ENCODE results near the gene TMEM74B. TPM values are rescaled to one million over a fixed set of nuclear protein-coding genes. Genes with fewer than 3 reads are reported as not detected.
"Not testable (repeated sequence)": the region's sequence is repeated elsewhere in the genome, so short reads cannot be mapped to it uniquely, and the experiment has no call there.

Gene TMEM74B
- total RNA-seq, 2 donors from 2014 or later: 3.1 to 4.3 TPM

GRCh38 chr20:1225783-1226654, 41.2 kb upstream of the TMEM74B start, which contains the start of gene RAD21L1:
Gene RAD21L1, plus strand, starts transcription at chr20:1226044. Its CDS starts 2,410 bp downstream, at chr20:1228454.
- DNase-seq: peak; percentile 99
- Mint-ChIP-seq H3K4me1 (peaks cover 3% of the 10 kb centered on the region), H3K27ac (no peak within 1 kb of the TSS), H3K27me3 (ENCODE audit: insufficient read depth) (peaks cover 65% of the 10 kb centered on the region), H3K9me3 (peaks cover under 1% of the 10 kb centered on the region), H3K4me3 (peak within 1 kb of the TSS; percentile 70), H3K36me3 (ENCODE audit: low read depth) (no peaks in the 10 kb centered on the region)
- H3K4me1 ChIP-seq (ENCODE audit: control insufficient read depth, insufficient read depth, low read length): no peaks in the 10 kb centered on the region
- H3K9me3 ChIP-seq (ENCODE audit: control insufficient read depth, low read length): no peaks in the 10 kb centered on the region
- peak within 1 kb of the TSS; percentile 79 for H3K4me3 ChIP-seq (ENCODE audit: low read length)
- H3K36me3 ChIP-seq (ENCODE audit: control insufficient read depth, insufficient read depth, low read length): no peaks in the 10 kb centered on the region
- WGBS, 2 experiments (ENCODE audit: insufficient coverage in 1 of 2, insufficient read length in 1 of 2): 0 to 1% methylated on average over 21 to 83 of the region's 88 CpGs
- peaks cover 54% of the 10 kb centered on the region for H3K27me3 ChIP-seq (ENCODE audit: control insufficient read depth, insufficient read depth, low read length, poor library complexity, severe bottlenecking)
- peak within 1 kb of the TSS; percentile 44 for H3K9ac ChIP-seq (ENCODE audit: extremely low read depth, low read length, poor library complexity, severe bottlenecking)
- no peak within 1 kb of the TSS for H3K27ac ChIP-seq (ENCODE audit: low read depth, low read length)
- TF ChIP-seq, protein P1, sequence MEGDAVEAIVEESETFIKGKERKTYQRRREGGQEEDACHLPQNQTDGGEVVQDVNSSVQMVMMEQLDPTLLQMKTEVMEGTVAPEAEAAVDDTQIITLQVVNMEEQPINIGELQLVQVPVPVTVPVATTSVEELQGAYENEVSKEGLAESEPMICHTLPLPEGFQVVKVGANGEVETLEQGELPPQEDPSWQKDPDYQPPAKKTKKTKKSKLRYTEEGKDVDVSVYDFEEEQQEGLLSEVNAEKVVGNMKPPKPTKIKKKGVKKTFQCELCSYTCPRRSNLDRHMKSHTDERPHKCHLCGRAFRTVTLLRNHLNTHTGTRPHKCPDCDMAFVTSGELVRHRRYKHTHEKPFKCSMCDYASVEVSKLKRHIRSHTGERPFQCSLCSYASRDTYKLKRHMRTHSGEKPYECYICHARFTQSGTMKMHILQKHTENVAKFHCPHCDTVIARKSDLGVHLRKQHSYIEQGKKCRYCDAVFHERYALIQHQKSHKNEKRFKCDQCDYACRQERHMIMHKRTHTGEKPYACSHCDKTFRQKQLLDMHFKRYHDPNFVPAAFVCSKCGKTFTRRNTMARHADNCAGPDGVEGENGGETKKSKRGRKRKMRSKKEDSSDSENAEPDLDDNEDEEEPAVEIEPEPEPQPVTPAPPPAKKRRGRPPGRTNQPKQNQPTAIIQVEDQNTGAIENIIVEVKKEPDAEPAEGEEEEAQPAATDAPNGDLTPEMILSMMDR (conservative IDR thresholded peaks at IDR 0.05): no peak

DNA sequence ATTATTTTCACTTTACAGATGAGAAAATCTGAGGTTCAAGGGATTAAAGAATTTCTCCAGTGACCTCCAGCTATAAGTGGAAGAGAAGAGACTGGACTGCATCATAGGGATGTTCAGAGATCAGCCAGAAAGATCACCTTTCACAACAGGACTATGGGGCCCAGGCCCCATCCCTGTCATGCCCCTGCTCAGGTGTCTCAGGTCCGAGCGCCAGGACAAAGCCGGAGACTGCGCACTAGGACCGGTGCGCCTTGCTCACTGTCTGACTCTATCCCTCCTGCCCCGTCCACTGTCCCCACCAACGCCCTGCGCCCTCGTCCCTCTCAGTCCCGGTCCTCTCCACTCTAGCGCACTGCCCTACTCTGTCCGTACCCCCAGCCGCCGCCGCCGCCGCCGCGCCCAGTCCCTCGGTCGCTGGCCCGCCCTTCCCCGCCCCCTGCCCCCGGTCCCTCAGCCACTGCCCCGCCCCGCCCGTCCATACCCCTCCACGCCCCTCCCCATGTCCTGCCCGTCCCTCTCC, 40.5 kb upstream of the TMEM74B start:
- 0 to 1% methylated on average over 6 to 21 of the region's 30 CpGs for WGBS, 2 experiments (ENCODE audit: insufficient coverage in 1 of 2, insufficient read length in 1 of 2)
- peak overlapping the region; percentile 70 for H3K4me3 Mint-ChIP-seq
- H3K4me1 Mint-ChIP-seq: peaks cover 3% of the 10 kb centered on the region
- no peaks in the 10 kb centered on the region for H3K36me3 ChIP-seq (ENCODE audit: control insufficient read depth, insufficient read depth, low read length)
- no peaks in the 10 kb centered on the region for H3K4me1 ChIP-seq (ENCODE audit: control insufficient read depth, insufficient read depth, low read length)
- peaks cover 5% of the 10 kb centered on the region for H3K9me3 Mint-ChIP-seq
- no peak overlapping the region for H3K9ac ChIP-seq (ENCODE audit: extremely low read depth, low read length, poor library complexity, severe bottlenecking)
- H3K4me3 ChIP-seq (ENCODE audit: low read length): peak overlapping the region; percentile 79
- TF ChIP-seq, protein P1 (conservative IDR thresholded peaks at IDR 0.05): no peak
- no peak for DNase-seq
- no peak overlapping the region for H3K27ac Mint-ChIP-seq
- peaks cover 65% of the 10 kb centered on the region for H3K27me3 Mint-ChIP-seq (ENCODE audit: insufficient read depth)
- no peaks in the 10 kb centered on the region for H3K36me3 Mint-ChIP-seq (ENCODE audit: low read depth)
- H3K27me3 ChIP-seq (ENCODE audit: control insufficient read depth, insufficient read depth, low read length, poor library complexity, severe bottlenecking): peaks cover 49% of the 10 kb centered on the region
- no peaks in the 10 kb centered on the region for H3K9me3 ChIP-seq (ENCODE audit: control insufficient read depth, low read length)
- H3K27ac ChIP-seq (ENCODE audit: low read depth, low read length): no peak overlapping the region

- peaks cover 3% of the 10 kb centered on the region for H3K4me1 Mint-ChIP-seq
- no peak overlapping the region for H3K4me3 Mint-ChIP-seq
- H3K27me3 Mint-ChIP-seq (ENCODE audit: insufficient read depth): peaks cover 65% of the 10 kb centered on the region
- Histone ChIP-seq H3K9ac (ENCODE audit: extremely low read depth, low read length, poor library complexity, severe bottlenecking) (no peak overlapping the region), H3K27me3 (ENCODE audit: control insufficient read depth, insufficient read depth, low read length, poor library complexity, severe bottlenecking) (peaks cover 39% of the 10 kb centered on the region), H3K9me3 (ENCODE audit: control insufficient read depth, low read length) (no peaks in the 10 kb centered on the region), H3K27ac (ENCODE audit: low read depth, low read length) (no peak overlapping the region), H3K36me3 (ENCODE audit: control insufficient read depth, insufficient read depth, low read length) (no peaks in the 10 kb centered on the region), H3K4me3 (ENCODE audit: low read length) (no peak overlapping the region), H3K4me1 (ENCODE audit: control insufficient read depth, insufficient read depth, low read length) (no peaks in the 10 kb centered on the region)
- H3K9me3 Mint-ChIP-seq: peaks cover 6% of the 10 kb centered on the region
- no peak overlapping the region for H3K27ac Mint-ChIP-seq
- WGBS, 2 experiments (ENCODE audit: insufficient coverage in 1 of 2, insufficient read length in 1 of 2): 91 to 92% methylated on average over 6 to 20 of the region's 20 CpGs
- DNase-seq: no peak
- H3K36me3 Mint-ChIP-seq (ENCODE audit: low read depth): no peaks in the 10 kb centered on the region
- TF ChIP-seq, protein P1 (conservative IDR thresholded peaks at IDR 0.05): no peak
Measured at GRCh38 chr20:1224205-1224890, 39.6 kb upstream of the TMEM74B start.

- not testable (repeated sequence) for H3K36me3 Mint-ChIP-seq (ENCODE audit: low read depth); H3K36me3 ChIP-seq (ENCODE audit: control insufficient read depth, insufficient read depth, low read length); H3K4me1 Mint-ChIP-seq; DNase-seq; H3K9me3 ChIP-seq (ENCODE audit: control insufficient read depth, low read length); H3K4me1 ChIP-seq (ENCODE audit: control insufficient read depth, insufficient read depth, low read length); H3K27ac ChIP-seq (ENCODE audit: low read depth, low read length); H3K27ac Mint-ChIP-seq; H3K4me3 Mint-ChIP-seq; H3K9ac ChIP-seq (ENCODE audit: extremely low read depth, low read length, poor library complexity, severe bottlenecking); H3K4me3 ChIP-seq (ENCODE audit: low read length)
- Mint-ChIP-seq H3K27me3 (ENCODE audit: insufficient read depth) (peaks cover 64% of the 10 kb centered on the region), H3K9me3 (peaks cover 16% of the 10 kb centered on the region)
- 100% methylated on average over 2 of the region's 4 CpGs; no CpG with 5 or more reads in 1 of the 2 experiments for WGBS, 2 experiments (ENCODE audit: insufficient coverage in 1 of 2, insufficient read length in 1 of 2)
- peaks cover 24% of the 10 kb centered on the region for H3K27me3 ChIP-seq (ENCODE audit: control insufficient read depth, insufficient read depth, low read length, poor library complexity, severe bottlenecking)
Measured at GRCh38 chr20:1222750-1223149, 38.0 kb upstream of the TMEM74B start.
